Measurements from ENCODE around the gene PCED1A. TPM values are rescaled to one million over a fixed set of nuclear protein-coding genes. Genes with fewer than 3 reads are reported as not detected.

The PCED1A gene
- total and polyA plus RNA-seq, 2 of the 8 experiments (the other 6 are each of a cell fraction or from before 2014, with no cell fraction given), result 13.4 to 18.9 TPM

DNA sequence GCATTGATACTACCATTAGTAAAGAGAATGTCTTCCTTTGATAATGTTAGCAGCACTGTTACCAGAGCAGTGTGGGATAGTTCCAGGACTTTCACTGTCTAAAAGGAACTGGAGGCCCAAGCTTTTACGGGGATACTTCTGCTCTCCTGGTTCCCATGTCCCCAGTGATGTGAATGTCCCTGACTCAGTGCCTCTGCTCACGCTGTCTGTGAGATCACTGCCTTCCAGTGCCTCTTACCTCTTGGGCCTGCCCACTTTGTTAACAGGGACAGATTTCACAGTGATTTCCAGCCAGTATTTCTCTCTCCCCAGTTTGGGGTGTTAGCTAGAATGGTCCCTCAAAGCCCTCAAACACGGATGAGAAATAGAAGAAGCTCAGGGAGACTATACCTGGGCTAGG, 47.3 kb upstream of the PCED1A start:
- Histone ChIP-seq H2AK5ac (ENCODE audit: low read depth, low read length) (no peak overlapping the region), H4K20me1 (replicated peaks in 1 of 2; ENCODE audit: control insufficient read depth in 1 of 2, insufficient read depth in 2 of 2, low read length in 2 of 2) (peaks cover 3 to 5% of the 10 kb centered on the region in 2 experiments), H2BK5ac (ENCODE audit: low read depth, low read length) (no peak overlapping the region), H3K4me1 (replicated peaks in 1 of 4; ENCODE audit: control insufficient read depth in 3 of 4, insufficient read depth in 4 of 4, low read length in 3 of 4) (no peaks in the 10 kb centered on the region), H3K79me2 (ENCODE audit: control insufficient read depth in 1 of 2, insufficient read depth in 2 of 2, low read length in 2 of 2) (peaks cover 5 to 80% of the 10 kb centered on the region in 2 experiments; a peak in 3 of 4 replicates), H2BK15ac (ENCODE audit: low read length) (no peak overlapping the region), H2BK12ac (ENCODE audit: low read depth, low read length) (no peak overlapping the region), H2BK20ac (ENCODE audit: low read length) (no peak overlapping the region), H3K36me3 (ENCODE audit: control insufficient read depth in 2 of 4, insufficient read depth in 4 of 4, low read length in 3 of 4) (no peaks in the 10 kb centered on the region), H3K14ac (ENCODE audit: insufficient read length) (no peak overlapping the region), H3K23me2 (ENCODE audit: low read depth, low read length) (peaks cover 2% of the 10 kb centered on the region; the same call in 1 of the 2 replicates), H3K9me3 (ENCODE audit: insufficient read depth in 2 of 2, low read depth in 1 of 2, low read length in 1 of 2) (no peaks in the 10 kb centered on the region), H3K23ac (ENCODE audit: insufficient read length) (no peak overlapping the region), H3K4me3 (ENCODE audit: extremely low read depth in 1 of 4, insufficient read depth in 2 of 4, low read depth in 3 of 4, low read length in 4 of 4) (no peak overlapping the region), H2BK120ac (replicated peaks; ENCODE audit: low read depth, low read length) (no peak overlapping the region), H4K8ac (ENCODE audit: extremely low read depth, insufficient read depth, low read length) (no peak overlapping the region), H4K5ac (ENCODE audit: insufficient read length, low read depth, low read length) (no peak overlapping the region), H4K91ac (replicated peaks; ENCODE audit: insufficient read length, low read length) (no peak overlapping the region), H3K56ac (replicated peaks; ENCODE audit: insufficient read length, low read depth, low read length) (no peak overlapping the region), H3K79me1 (ENCODE audit: low read depth, low read length) (peaks cover 7% of the 10 kb centered on the region), H3K9ac (replicated peaks in 1 of 4; ENCODE audit: extremely low read depth in 1 of 4, low read depth in 3 of 4, low read length in 3 of 4) (no peak overlapping the region), H3K18ac (ENCODE audit: extremely low read depth, low read length) (no peak overlapping the region), H2AFZ (ENCODE audit: low read length) (no peak overlapping the region), H3K27ac (ENCODE audit: low read depth, low read length) (no peak overlapping the region), H3K27me3 (replicated peaks in 1 of 4; ENCODE audit: control insufficient read depth in 3 of 4, extremely low read depth in 1 of 4, insufficient read depth in 3 of 4, low read length in 3 of 4) (no peaks in the 10 kb centered on the region), H3K4ac (replicated peaks; ENCODE audit: insufficient read length, low read depth, low read length) (no peak overlapping the region), H3K4me2 (ENCODE audit: insufficient read depth in 1 of 2, low read depth in 2 of 2, low read length in 2 of 2) (no peak overlapping the region)
- no peak for DNase-seq (ENCODE audit: low read depth in 1 of 2, low spot score in 2 of 2)
- TF ChIP-seq POLR2A (IDR thresholded peaks at IDR 0.05; ENCODE audit: control extremely low read depth in 1 of 2, low read depth in 2 of 2, low read length in 2 of 2) (no peak), ZNF274 (IDR thresholded peaks at IDR 0.05; ENCODE audit: borderline replicate concordance, extremely low read depth, low read length) (no peak)
- POLR2A ChIA-PET (ENCODE audit: partially characterized antibody), result interaction anchor here (1.1 to 2.4 kb wide), 2 partner anchors 10 to 14 kb away, joined by 3 to 6 read pairs; no protein-coding TSS in a partner anchor
- 92% methylated on average over 3 of the region's 3 CpGs; no CpG with 5 or more reads in 1 of the 2 experiments for WGBS, 2 experiments (ENCODE audit: extremely low coverage in 1 of 2, insufficient coverage in 1 of 2, insufficient read length in 1 of 2, insufficient replicate concordance in 2 of 2, low coverage in 1 of 2, low lambda C conversion rate in 2 of 2, missing lambda C conversion rate in 1 of 2)
- CTCF ChIA-PET (ENCODE audit: partially characterized antibody), result interaction anchor here (0.7 to 1.5 kb wide), 2 partner anchors 22 to 182 kb away, joined by 3 to 10 read pairs; no protein-coding TSS in a partner anchor
- FAIRE-seq, result no peak

Data from H1 (cell line).